IMR-90 (cell line): ENCODE data around the gene MORC2. TPM values are rescaled to one million over a fixed set of nuclear protein-coding genes. Genes with fewer than 3 reads are reported as not detected.

Experiments used
- ATAC-seq: fragments of 200-7000 bp; cut with Tn5 transposase; 2 replicates; pipeline ENCODE4 v1.9.1; 2020; ENCODE audit warnings: low read depth, mild to moderate bottlenecking, moderate library complexity
- BruUV-seq: library from RNA; stranded (reverse); fragments of 400-500 nt; replicated peaks from 2 replicates; lab custom pipeline; 2021; lab: Mats Ljungman, UMichigan
- CTCF ChIA-PET: fragments of 300-600 bp; formaldehyde crosslinking; extraction: SDS; loops from one replicate; lab custom pipeline; 2021; ENCODE audit warnings: antibody characterized with exemption; lab: Yijun Ruan, JAX
- POLR2A ChIA-PET: fragments of 300-600 bp; sonication (Branson Sonifier 250); formaldehyde crosslinking; loops from one replicate; lab custom pipeline; 2022; ENCODE audit warnings: antibody characterized with exemption; ENCODE audit not compliant: unreplicated experiment; lab: Charles Lee
- DNase-seq: peaks from one replicate; pipeline ENCODE4 v3.0.0; 2013
- H2AFZ ChIP-seq: replicated peaks from 2 replicates; pipeline ENCODE3; 2013; ENCODE audit warnings: low read length, mild to moderate bottlenecking; ENCODE audit not compliant: poor library complexity
- H2AK5ac ChIP-seq: 2 replicates; pipeline ENCODE4 v1.6.1; 2013; ENCODE audit warnings: low read depth, low read length, inconsistent platforms
- H2AK9ac ChIP-seq: replicated peaks from 2 replicates; pipeline ENCODE3; 2013; ENCODE audit warnings: mild to moderate bottlenecking, low read depth, low read length, moderate library complexity; ENCODE audit not compliant: poor library complexity
- H2BK120ac ChIP-seq: 2 replicates; pipeline ENCODE4 v1.6.1; 2013; ENCODE audit warnings: low read depth, low read length, inconsistent platforms
- H2BK15ac ChIP-seq: 3 replicates; pipeline ENCODE4 v1.6.1; 2013; ENCODE audit warnings: low read depth, low read length, inconsistent platforms
- H2BK20ac ChIP-seq: 2 replicates; pipeline ENCODE4 v1.6.1; 2013; ENCODE audit warnings: low read depth, mild to moderate bottlenecking, inconsistent platforms, low read length, moderate library complexity
- H2BK5ac ChIP-seq: 2 replicates; pipeline ENCODE4 v1.6.1; 2013; ENCODE audit warnings: mild to moderate bottlenecking, low read depth, low read length, inconsistent platforms; ENCODE audit not compliant: poor library complexity, severe bottlenecking
- H3K14ac ChIP-seq: replicated peaks from 2 replicates; pipeline ENCODE4 v1.6.1; 2013; ENCODE audit warnings: low read depth, low read length, inconsistent platforms
- H3K18ac ChIP-seq: 2 replicates; pipeline ENCODE4 v1.6.1; 2013; ENCODE audit warnings: low read depth, low read length, control low read depth
- H3K23ac ChIP-seq: 2 replicates; pipeline ENCODE4 v1.6.1; 2013; ENCODE audit warnings: low read depth, low read length, inconsistent platforms
- H3K27ac ChIP-seq: 2 replicates; pipeline ENCODE4 v1.5.1; 2013; ENCODE audit warnings: mild to moderate bottlenecking, control low read depth, low read length; ENCODE audit not compliant: insufficient read depth
- H3K27me3 ChIP-seq: 2 replicates; pipeline ENCODE4 v1.6.1; 2013; ENCODE audit warnings: low read length; ENCODE audit not compliant: control insufficient read depth, insufficient read depth
- H3K36me3 ChIP-seq: 2 replicates; pipeline ENCODE4 v1.6.1; 2013; ENCODE audit warnings: low read length, mixed read lengths; ENCODE audit not compliant: control insufficient read depth, insufficient read depth
- H3K4ac ChIP-seq: 2 replicates; pipeline ENCODE4 v1.6.1; 2013; ENCODE audit warnings: low read depth, low read length, inconsistent platforms
- H3K4me1 ChIP-seq: 2 replicates; pipeline ENCODE4 v1.6.1; 2013; ENCODE audit warnings: low read length, mixed read lengths; ENCODE audit not compliant: control insufficient read depth, insufficient read depth
- H3K4me2 ChIP-seq: 2 replicates; pipeline ENCODE4 v1.6.1; 2013; ENCODE audit warnings: low read depth, mild to moderate bottlenecking, control low read depth, low read length, moderate library complexity
- H3K4me3 ChIP-seq: 2 replicates; pipeline ENCODE4 v1.5.1; 2013; ENCODE audit warnings: low read depth, mild to moderate bottlenecking, control low read depth, low read length, moderate library complexity; ENCODE audit not compliant: insufficient read depth
- H3K56ac ChIP-seq: 2 replicates; pipeline ENCODE4 v1.6.1; 2013; ENCODE audit warnings: low read length, inconsistent platforms; ENCODE audit not compliant: insufficient read depth; ENCODE audit errors: extremely low read depth
- H3K79me1 ChIP-seq, 2 experiments: 2 replicates each; pipeline ENCODE4 v1.6.1; 2013; ENCODE audit warnings: low read length in 2 of 2, inconsistent platforms in 1 of 2, low read depth in 1 of 2
- H3K9ac ChIP-seq: 2 replicates; pipeline ENCODE4 v1.6.1; 2013; ENCODE audit warnings: low read depth, low read length, control low read depth
- H3K9me1 ChIP-seq: 2 replicates; pipeline ENCODE4 v1.6.1; 2013; ENCODE audit warnings: low read length, inconsistent platforms; ENCODE audit not compliant: insufficient read depth
- H3K9me3 ChIP-seq: 2 replicates; pipeline ENCODE4 v1.6.1; 2013; ENCODE audit warnings: low read length; ENCODE audit not compliant: control insufficient read depth, insufficient read depth
- H4K20me1 ChIP-seq: 2 replicates; pipeline ENCODE4 v1.6.1; 2013; ENCODE audit warnings: low read length, inconsistent platforms; ENCODE audit not compliant: insufficient read depth
- H4K5ac ChIP-seq: 2 replicates; pipeline ENCODE4 v1.6.1; 2013; ENCODE audit warnings: mild to moderate bottlenecking, low read depth, low read length, control low read depth
- H4K8ac ChIP-seq, 2 experiments: 2 replicates each; pipeline ENCODE4 v1.6.1; 2013; ENCODE audit warnings: low read depth in 2 of 2, low read length in 2 of 2, control low read depth in 1 of 2, inconsistent platforms in 1 of 2
- H4K91ac ChIP-seq: 2 replicates; pipeline ENCODE4 v1.6.1; 2013; ENCODE audit warnings: low read depth, low read length, inconsistent platforms; ENCODE audit not compliant: insufficient read depth
- MAFK ChIP-seq: IDR thresholded peaks from 2 replicates; pipeline ENCODE4 v1.6.1; 2012; ENCODE audit warnings: low read depth, low read length, improper control_type of control experiment
- POLR2A ChIP-seq: IDR thresholded peaks from 2 replicates; pipeline ENCODE4 v1.6.1; 2012; ENCODE audit warnings: mild to moderate bottlenecking, low read depth, low read length
- RFX5 ChIP-seq: IDR thresholded peaks from 2 replicates; pipeline ENCODE4 v1.8.0; 2012; ENCODE audit warnings: low read depth, mild to moderate bottlenecking, low read length, moderate library complexity
- SMC3 ChIP-seq: fragments of 150-350 bp; IDR thresholded peaks from 2 replicates; pipeline ENCODE4 v1.6.1; 2016; ENCODE audit warnings: low read depth, mild to moderate bottlenecking, antibody characterized with exemption, low read length, moderate library complexity
- WGBS, 2 experiments: methylation state at CpG; one replicate each; pipeline versions ENCODE4 v1.1.5 to v1.1.7; 2013; ENCODE audit warnings: missing lambda C conversion rate in 2 of 2; ENCODE audit not compliant: insufficient read length in 1 of 2; ENCODE audit errors: extremely low coverage in 2 of 2; 5-methylcytosine and 5-hydroxymethylcytosine counted together
- dilution Hi-C: fragments of 300-500 bp; cut with HindIII; formaldehyde crosslinking; loops from one replicate; pipeline ENCODE4 v1.14.3; 2018; ENCODE audit warnings: low sequenced_read_pairs; ENCODE audit not compliant: unreplicated experiment
- in situ Hi-C: fragments of 300-500 bp; cut with MboI; formaldehyde crosslinking; loops from 3 replicates; pipeline ENCODE4 v1.14.3; 2019; ENCODE audit warnings: low sequenced_read_pairs, inconsistent platforms, mixed read lengths
- intact Hi-C: fragments of 100-400 bp; cut with micrococcal nuclease; formaldehyde crosslinking; loops from 2 replicates; pipeline ENCODE4 v1.10.0; 2022
- polyA plus RNA-seq, 3 experiments: library from polyadenylated mRNA; depleted of rRNA; stranded (reverse); fragments of >200 nt; gene quantifications; 2 replicates each; pipeline ENCODE4 v1.2.3, GENCODE V29; 2012; ENCODE audit warnings: low replicate concordance in 1 of 3
- total RNA-seq: library from RNA; depleted of rRNA; stranded (reverse); fragments of >200 nt; gene quantifications from 2 replicates; pipeline ENCODE4 v1.2.3, GENCODE V29; 2012

MORC2 gene
- total and polyA plus RNA-seq, 2 of the 4 experiments (the other 2 are of a cell fraction): 15.8 to 24.7 TPM

DNA sequence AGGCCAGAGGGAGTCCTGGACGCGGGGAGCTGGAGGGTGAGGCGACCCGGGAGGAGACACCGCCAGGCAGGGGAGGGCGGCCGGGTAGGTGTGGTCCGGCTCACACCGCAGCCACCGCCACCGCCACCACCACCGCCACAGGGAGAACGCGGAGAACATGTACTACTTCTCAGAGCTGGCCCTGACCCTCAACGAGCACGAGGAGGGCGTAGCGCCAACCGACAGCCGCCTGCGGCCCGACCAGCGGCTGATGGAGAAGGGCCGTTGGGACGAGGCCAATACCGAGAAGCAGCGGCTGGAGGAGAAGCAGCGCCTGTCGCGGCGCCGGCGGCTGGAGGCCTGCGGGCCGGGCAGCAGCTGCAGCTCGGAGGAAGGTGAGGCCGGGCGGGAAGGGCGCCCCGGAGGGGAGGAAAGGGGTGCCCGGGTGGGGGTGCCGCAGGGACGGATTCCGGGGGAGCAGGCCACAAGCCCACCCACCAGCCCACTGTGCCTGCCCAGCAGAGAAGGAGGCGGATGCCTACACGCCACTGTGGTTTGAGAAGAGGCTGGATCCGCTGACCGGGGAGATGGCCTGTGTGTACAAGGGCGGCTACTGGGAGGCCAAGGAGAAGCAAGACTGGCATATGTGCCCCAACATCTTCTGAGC lies 62.8 kb downstream of the MORC2 start:
- no peak overlapping the region for H2BK20ac ChIP-seq
- no peak overlapping the region for H3K56ac ChIP-seq
- ChIA-PET CTCF (no interaction called here), POLR2A (no interaction called here)
- no peak overlapping the region for H4K5ac ChIP-seq
- DNase-seq: no peak
- no peaks in the 10 kb centered on the region for H3K9me1 ChIP-seq
- H4K20me1 ChIP-seq: no peaks in the 10 kb centered on the region
- no peak overlapping the region for H2BK120ac ChIP-seq
- H2BK15ac ChIP-seq: no peak overlapping the region
- H4K8ac ChIP-seq: no peak overlapping the region
- H3K4ac ChIP-seq: no peak overlapping the region
- H2BK5ac ChIP-seq: no peak overlapping the region
- in situ Hi-C loops: loop anchor here (10.0 kb wide), 2 partner anchors 121 to 291 kb away; no protein-coding TSS in a partner anchor
- no peak overlapping the region for H3K9ac ChIP-seq
- no peak overlapping the region for H2AK5ac ChIP-seq
- dilution Hi-C loops: no loop called here
- H3K36me3 ChIP-seq: no peaks in the 10 kb centered on the region
- H3K4me3 ChIP-seq: no peak overlapping the region
- 93% methylated on average over 27 of the region's 49 CpGs; no CpG with 5 or more reads in 1 of the 2 experiments for WGBS, 2 experiments
- H3K79me1 ChIP-seq: no peaks in the 10 kb centered on the region
- no peaks in the 10 kb centered on the region; the same call in 1 of the 2 replicates for H3K27me3 ChIP-seq
- no TSS peak for BruUV-seq
- no peaks in the 10 kb centered on the region for H3K9me3 ChIP-seq
- H3K18ac ChIP-seq: no peak overlapping the region
- no peak overlapping the region for H4K91ac ChIP-seq
- intact Hi-C loops: no loop called here
- no peak overlapping the region for H3K4me2 ChIP-seq
- H3K23ac ChIP-seq: no peak overlapping the region
- no peak overlapping the region for H2AK9ac ChIP-seq
- no peak overlapping the region for H3K27ac ChIP-seq
- no peak for ATAC-seq
- TF ChIP-seq MAFK: no peak
- TF ChIP-seq SMC3: no peak
- no peak for TF ChIP-seq POLR2A
- no peak for TF ChIP-seq RFX5
- H3K4me1 ChIP-seq: no peaks in the 10 kb centered on the region
- no peak overlapping the region for H3K14ac ChIP-seq
- no peak overlapping the region for H2AFZ ChIP-seq
